Keratinocyte (primary cell): ENCODE measurements around the gene TFCP2L1. TPM values are rescaled to one million over a fixed set of nuclear protein-coding genes. Genes with fewer than 3 reads are reported as not detected.
"Not testable (repeated sequence)": the region's sequence is repeated elsewhere in the genome, so short reads cannot be mapped to it uniquely, and the experiment has no call there.

Experiments used
- DNase-seq: peaks from one replicate; pipeline ENCODE4 v3.0.0-alpha.2; 2011; ENCODE audit warnings: low read depth, missing footprints, low spot score
- FAIRE-seq: peaks from 2 replicates; lab custom pipeline; 2011; peaks lifted over from hg19 to GRCh38; lab: Jason Lieb, UNC
- H2AFZ ChIP-seq: 2 replicates; pipeline ENCODE4 v1.6.0; 2012; ENCODE audit warnings: low read length, control low read depth, inconsistent platforms; ENCODE audit not compliant: control insufficient read depth
- H3K27ac ChIP-seq: 2 replicates; pipeline ENCODE4 v1.5.1; 2011; ENCODE audit warnings: low read length; ENCODE audit not compliant: control insufficient read depth, insufficient read depth
- H3K27me3 ChIP-seq: 3 replicates; pipeline ENCODE4 v1.6.0; 2011; ENCODE audit warnings: low read length; ENCODE audit not compliant: control insufficient read depth, insufficient read depth; ENCODE audit errors: extremely low read depth
- H3K36me3 ChIP-seq, 2 experiments: 2 replicates in 1 of 2; 3 replicates in 1 of 2; pipeline ENCODE4 v1.5.1; 2011; ENCODE audit warnings: low read length in 2 of 2, mild to moderate bottlenecking in 1 of 2; ENCODE audit not compliant: control insufficient read depth in 2 of 2, insufficient read depth in 2 of 2; ENCODE audit errors: extremely low read depth in 1 of 2
- H3K4me1 ChIP-seq: 3 replicates; pipeline ENCODE4 v1.5.1; 2011; ENCODE audit warnings: low read length; ENCODE audit not compliant: control insufficient read depth, insufficient read depth; ENCODE audit errors: extremely low read depth
- H3K4me2 ChIP-seq: 3 replicates; pipeline ENCODE4 v1.6.0; 2011; ENCODE audit warnings: low read depth, low read length; ENCODE audit not compliant: control insufficient read depth, insufficient read depth; ENCODE audit errors: extremely low read depth
- H3K4me3 ChIP-seq, 3 experiments: fragments of 200-600 bp in 1 of 3; sonication (generic) in 1 of 3; 2 replicates in 2 of 3; 3 replicates in 1 of 3; pipeline ENCODE4 v1.5.1; 2011 to 2016; ENCODE audit warnings: low read length in 3 of 3, mild to moderate bottlenecking in 3 of 3, control low read depth in 2 of 3, inconsistent platforms in 1 of 3, low read depth in 1 of 3, mixed read lengths in 1 of 3, mixed run types in 1 of 3, moderate library complexity in 1 of 3; ENCODE audit not compliant: control insufficient read depth in 2 of 3, insufficient read depth in 2 of 3; ENCODE audit errors: extremely low read depth in 1 of 3
- H3K79me2 ChIP-seq: 2 replicates; pipeline ENCODE4 v1.6.0; 2012; ENCODE audit warnings: low read length; ENCODE audit not compliant: control insufficient read depth, insufficient read depth
- H3K9ac ChIP-seq: 3 replicates; pipeline ENCODE4 v1.6.0; 2011; ENCODE audit warnings: low read length; ENCODE audit not compliant: control insufficient read depth, insufficient read depth; ENCODE audit errors: extremely low read depth
- H3K9me1 ChIP-seq: 3 replicates; pipeline ENCODE4 v1.6.0; 2011; ENCODE audit warnings: low read length; ENCODE audit not compliant: control insufficient read depth, insufficient read depth; ENCODE audit errors: extremely low read depth
- H3K9me3 ChIP-seq: 2 replicates; pipeline ENCODE4 v1.5.1; 2012; ENCODE audit warnings: low read depth, low read length; ENCODE audit not compliant: control insufficient read depth
- H4K20me1 ChIP-seq: 3 replicates; pipeline ENCODE4 v1.6.0; 2011; ENCODE audit warnings: low read length; ENCODE audit not compliant: control insufficient read depth, insufficient read depth; ENCODE audit errors: extremely low read depth
- CTCF ChIP-seq, 3 experiments: IDR thresholded peaks in 1 of 3; conservative IDR thresholded peaks in 1 of 3; optimal IDR thresholded peaks in 1 of 3; 2 replicates in 2 of 3; 3 replicates in 1 of 3; pipeline versions ENCODE3 to v1.5.1; 2011; ENCODE audit warnings: low read length in 3 of 3, mild to moderate bottlenecking in 3 of 3, moderate library complexity in 2 of 3, control low read depth in 1 of 3, inconsistent platforms in 1 of 3; ENCODE audit not compliant: insufficient read depth in 2 of 3; ENCODE audit errors: extremely low read depth in 1 of 3
- EZH2 ChIP-seq: IDR thresholded peaks from one replicate; pipeline ENCODE4 v1.6.1; 2012; ENCODE audit warnings: inconsistent platforms, mild to moderate bottlenecking, low read length, moderate library complexity
- dilution Hi-C: fragments of 300-500 bp; cut with MboI; formaldehyde crosslinking; loops from one replicate; pipeline ENCODE4 v1.7.0; 2020; ENCODE audit warnings: low sequenced_read_pairs; ENCODE audit not compliant: extremely low pct_ligation_motif_present
- polyA plus RNA-seq, 5 experiments: library from polyadenylated mRNA; depleted of rRNA in 3 of 5; stranded (reverse) in 3 of 5; stranded (forward) in 1 of 5; unstranded in 1 of 5; fragments of >200 nt; gene quantifications; 1 replicate in 1 of 5; 2 replicates in 3 of 5; 3 replicates in 1 of 5; pipeline versions ENCODE4 v1.2.1 to v1.2.3, GENCODE V29; 2011 to 2012; ENCODE audit warnings: missing spikeins in 2 of 5, low read depth in 1 of 5, low replicate concordance in 1 of 5

TFCP2L1 gene
- polyA plus RNA-seq, 1 donor (not counting 4 experiments of a cell fraction or from before 2014, with no cell fraction given): 29.4 TPM

GRCh38 chr2:121231385-121232000 lies 53.5 kb downstream of the TFCP2L1 start:
- DNase-seq (no peak), FAIRE-seq (no peak)
- TF ChIP-seq EZH2: no peak
- Histone ChIP-seq H3K4me1 (no peaks in the 10 kb centered on the region), H3K4me2 (no peak overlapping the region), H3K36me3 (peaks cover 27 to 38% of the 10 kb centered on the region in 2 experiments), H4K20me1 (no peaks in the 10 kb centered on the region), H3K79me2 (no peaks in the 10 kb centered on the region), H3K9ac (no peak overlapping the region), H3K27ac (no peak overlapping the region), H2AFZ (no peak overlapping the region), H3K4me3 (no peak overlapping the region), H3K27me3 (no peaks in the 10 kb centered on the region), H3K9me1 (no peaks in the 10 kb centered on the region), H3K9me3 (no peaks in the 10 kb centered on the region)
- dilution Hi-C loops: no loop called here

- dilution Hi-C loops: no loop called here
- FAIRE-seq (no peak), DNase-seq (no peak)
- Histone ChIP-seq H3K79me2 (no peaks in the 10 kb centered on the region), H2AFZ (no peak overlapping the region), H3K9me3 (no peaks in the 10 kb centered on the region), H3K36me3 (peaks cover 23% of the 10 kb centered on the region in 2 experiments), H3K4me3 (no peak overlapping the region), H3K9me1 (no peaks in the 10 kb centered on the region), H4K20me1 (no peaks in the 10 kb centered on the region), H3K4me1 (no peaks in the 10 kb centered on the region), H3K4me2 (no peak overlapping the region), H3K27ac (no peak overlapping the region), H3K9ac (no peak overlapping the region), H3K27me3 (no peaks in the 10 kb centered on the region)
- no peak for TF ChIP-seq CTCF (optimal IDR thresholded peaks at IDR 0.05 in 1 of 3, IDR thresholded peaks at IDR 0.05 in 1 of 3, conservative IDR thresholded peaks at IDR 0.05 in 1 of 3; ENCODE audit: extremely low read depth in 1 of 3, insufficient read depth in 2 of 3, low read length in 3 of 3)
- no peak for TF ChIP-seq EZH2
Measured at GRCh38 chr2:121228521-121228920, 56.5 kb downstream of the TFCP2L1 start.

DNA sequence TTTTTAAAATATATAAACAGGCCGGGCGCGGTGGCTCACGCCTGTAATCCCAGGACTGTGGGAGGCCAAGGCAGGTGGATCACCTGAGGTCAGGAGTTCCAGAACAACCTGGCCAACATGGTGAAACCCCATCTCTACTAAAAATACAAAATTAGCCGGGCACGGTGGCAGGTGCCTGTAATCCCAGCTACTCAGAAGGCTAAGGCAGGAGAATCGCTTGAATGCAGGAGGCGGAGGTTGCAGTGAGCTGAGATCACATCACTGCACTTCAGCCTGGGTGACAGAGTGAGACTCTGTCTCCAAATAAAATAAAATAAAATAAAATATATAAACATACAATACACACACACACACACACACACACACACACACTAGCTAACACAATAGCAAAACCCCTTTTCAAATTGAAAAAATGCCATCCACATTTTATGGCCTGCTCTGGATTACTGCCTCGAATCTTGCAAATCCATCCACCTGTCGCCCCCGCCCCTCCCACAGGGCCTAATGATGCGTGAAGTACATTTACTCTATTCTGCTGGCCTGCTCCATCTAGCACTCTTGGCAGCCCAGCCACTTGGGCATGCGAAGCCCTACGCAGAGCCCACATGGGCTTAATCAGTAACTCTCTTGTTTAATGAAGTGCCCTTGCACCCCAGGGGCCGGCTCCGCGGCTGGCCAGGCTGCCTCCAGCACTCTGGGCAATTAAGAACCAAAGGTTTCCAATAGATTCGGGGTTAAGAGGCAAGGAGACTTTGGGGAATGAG lies 57.4 kb downstream of the TFCP2L1 start:
- dilution Hi-C loops, FAIRE-seq, H3K9me1 ChIP-seq, H3K4me1 ChIP-seq, H3K9me3 ChIP-seq, H3K27me3 ChIP-seq, H3K27ac ChIP-seq, H3K4me3 ChIP-seq, DNase-seq, H3K4me2 ChIP-seq, H2AFZ ChIP-seq, H3K79me2 ChIP-seq, H4K20me1 ChIP-seq, H3K9ac ChIP-seq: not testable (repeated sequence)
- peaks cover 20 to 24% of the 10 kb centered on the region in 2 experiments for H3K36me3 ChIP-seq

DNA sequence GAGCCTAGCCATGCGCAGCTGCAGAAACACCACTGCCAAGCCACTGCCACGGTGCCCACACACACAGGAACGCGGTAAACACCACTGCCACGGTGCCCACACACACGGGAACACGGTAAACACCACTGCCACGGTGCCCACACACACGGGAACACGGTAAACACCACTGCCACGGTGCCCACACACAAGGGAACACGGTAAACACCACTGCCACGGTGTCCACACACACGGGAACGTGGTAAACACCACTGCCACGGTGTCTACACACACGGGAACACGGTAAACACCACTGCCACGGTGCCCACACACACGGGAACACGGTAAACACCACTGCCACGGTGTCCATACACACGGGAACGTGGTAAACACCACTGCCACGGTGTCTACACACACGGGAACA lies 59.3 kb downstream of the TFCP2L1 start:
- FAIRE-seq, H3K9me1 ChIP-seq, H3K27ac ChIP-seq, H4K20me1 ChIP-seq, H3K4me3 ChIP-seq, H3K9ac ChIP-seq, H3K79me2 ChIP-seq, H2AFZ ChIP-seq, H3K9me3 ChIP-seq, DNase-seq, H3K27me3 ChIP-seq, H3K4me2 ChIP-seq, dilution Hi-C loops: not testable (repeated sequence)
- Histone ChIP-seq H3K36me3 (peaks cover 14 to 18% of the 10 kb centered on the region in 2 experiments), H3K4me1 (peaks cover 12% of the 10 kb centered on the region)
